HEK293T (cell line): ENCODE measurements around the gene PLA2R1.

Source experiments
- ARNT ChIP-seq: fragments of 450-650 bp; IDR thresholded peaks from 2 replicates; pipeline ENCODE4 v1.6.1; 2017; ENCODE audit warnings: mild to moderate bottlenecking
- BHLHE40 ChIP-seq: fragments of 450-650 bp; IDR thresholded peaks from 2 replicates; pipeline ENCODE4 v1.6.1; 2016; ENCODE audit warnings: mild to moderate bottlenecking, moderate library complexity, borderline replicate concordance
- ELF4 ChIP-seq: fragments of 450-650 bp; IDR thresholded peaks from 2 replicates; pipeline ENCODE4 v1.6.1; 2017; ENCODE audit warnings: antibody characterized with exemption
- HDGF ChIP-seq: fragments of 450-650 bp; IDR thresholded peaks from 2 replicates; pipeline ENCODE4 v1.6.1; 2017; ENCODE audit warnings: antibody characterized with exemption, borderline replicate concordance
- LEF1 ChIP-seq: fragments of 450-650 bp; IDR thresholded peaks from 2 replicates; pipeline ENCODE4 v1.6.1; 2017; ENCODE audit warnings: mild to moderate bottlenecking, borderline replicate concordance
- NFRKB ChIP-seq: fragments of 450-650 bp; IDR thresholded peaks from 2 replicates; pipeline ENCODE4 v1.6.1; 2016; ENCODE audit warnings: mild to moderate bottlenecking, moderate library complexity
- ZNF384 ChIP-seq: fragments of 450-650 bp; IDR thresholded peaks from 2 replicates; pipeline ENCODE4 v1.6.1; 2016

DNA sequence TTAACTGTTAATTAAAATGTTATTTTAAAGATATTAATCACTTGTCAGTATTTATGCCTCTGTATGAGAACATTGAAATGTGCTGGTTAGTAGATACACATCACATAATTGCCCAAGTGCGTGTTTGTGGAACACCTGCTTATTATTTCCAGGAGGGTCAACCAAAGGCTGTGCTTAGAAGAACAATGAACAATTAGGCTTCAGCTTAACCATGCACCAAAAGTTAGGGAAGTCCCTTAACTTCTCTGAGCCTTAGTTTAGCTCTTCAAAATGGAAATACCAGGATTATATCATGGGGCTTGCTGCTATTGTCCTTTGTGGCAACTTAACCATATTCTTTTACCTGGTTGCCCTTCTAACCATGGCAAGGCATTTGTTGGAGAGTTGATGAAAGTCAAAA lies 43.0 kb upstream of the PLA2R1 start:
- TF ChIP-seq HDGF: no peak
- TF ChIP-seq ARNT: no peak
- TF ChIP-seq LEF1: no peak
- TF ChIP-seq BHLHE40: no peak
- no peak for TF ChIP-seq NFRKB
- no peak for TF ChIP-seq ELF4
- TF ChIP-seq ZNF384: no peak
